ENCODE results near the gene ZNF280D.

ZNF280D gene

DNA sequence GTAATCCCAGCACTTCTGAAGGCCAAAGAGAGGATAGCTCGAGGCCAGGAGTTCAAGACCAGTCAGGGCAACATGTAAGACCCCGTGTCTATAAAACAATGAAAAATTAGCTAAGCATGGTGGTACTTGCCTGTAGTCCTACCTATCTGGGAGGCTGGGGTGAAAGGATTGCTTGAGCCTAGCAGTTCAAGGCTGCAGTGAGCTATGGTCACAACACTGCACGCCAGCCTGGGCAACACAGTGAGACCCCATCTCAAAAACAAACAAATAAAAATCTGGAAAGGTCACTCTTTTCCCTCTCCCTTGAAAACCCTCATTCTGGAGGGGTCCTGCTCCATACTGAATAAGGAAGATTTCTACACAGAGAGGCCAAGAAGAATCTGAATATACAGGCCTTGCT lies 43.5 kb upstream of the ZNF280D start:
- POLR2A ChIA-PET = no interaction called here
- CTCF ChIA-PET = no interaction called here
- TF ChIP-seq, protein P1, sequence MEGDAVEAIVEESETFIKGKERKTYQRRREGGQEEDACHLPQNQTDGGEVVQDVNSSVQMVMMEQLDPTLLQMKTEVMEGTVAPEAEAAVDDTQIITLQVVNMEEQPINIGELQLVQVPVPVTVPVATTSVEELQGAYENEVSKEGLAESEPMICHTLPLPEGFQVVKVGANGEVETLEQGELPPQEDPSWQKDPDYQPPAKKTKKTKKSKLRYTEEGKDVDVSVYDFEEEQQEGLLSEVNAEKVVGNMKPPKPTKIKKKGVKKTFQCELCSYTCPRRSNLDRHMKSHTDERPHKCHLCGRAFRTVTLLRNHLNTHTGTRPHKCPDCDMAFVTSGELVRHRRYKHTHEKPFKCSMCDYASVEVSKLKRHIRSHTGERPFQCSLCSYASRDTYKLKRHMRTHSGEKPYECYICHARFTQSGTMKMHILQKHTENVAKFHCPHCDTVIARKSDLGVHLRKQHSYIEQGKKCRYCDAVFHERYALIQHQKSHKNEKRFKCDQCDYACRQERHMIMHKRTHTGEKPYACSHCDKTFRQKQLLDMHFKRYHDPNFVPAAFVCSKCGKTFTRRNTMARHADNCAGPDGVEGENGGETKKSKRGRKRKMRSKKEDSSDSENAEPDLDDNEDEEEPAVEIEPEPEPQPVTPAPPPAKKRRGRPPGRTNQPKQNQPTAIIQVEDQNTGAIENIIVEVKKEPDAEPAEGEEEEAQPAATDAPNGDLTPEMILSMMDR (IDR thresholded peaks at IDR 0.05; ENCODE audit: control extremely low read depth, extremely low read depth, low read depth, missing control alignments) = no peak
- DNase-seq (ENCODE audit: extremely low spot score) = no peak

DNA sequence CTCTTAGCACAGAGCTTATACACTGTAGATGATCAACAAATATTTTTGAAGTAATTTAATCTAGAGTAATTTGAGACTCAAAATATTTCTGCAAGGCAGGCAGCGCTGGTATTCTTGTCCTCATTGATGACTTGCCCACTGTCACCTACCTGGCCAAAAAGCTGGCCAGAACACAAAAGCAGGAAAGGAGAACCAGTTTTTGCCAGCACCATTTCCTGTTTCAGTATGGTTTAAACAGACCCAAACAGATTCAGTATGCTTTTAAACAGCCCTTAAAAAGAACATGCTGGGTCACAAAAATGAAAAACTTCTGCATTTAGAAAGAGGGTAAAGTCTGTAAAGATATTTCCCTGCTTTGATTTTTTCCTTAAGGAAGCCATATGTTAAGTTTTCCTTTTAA lies 42.3 kb upstream of the ZNF280D start:
- POLR2A ChIA-PET = no interaction called here
- no peak for DNase-seq (ENCODE audit: extremely low spot score)
- CTCF ChIA-PET = no interaction called here
- TF ChIP-seq, protein P1 (IDR thresholded peaks at IDR 0.05; ENCODE audit: control extremely low read depth, extremely low read depth, low read depth, missing control alignments) = no peak

DNA sequence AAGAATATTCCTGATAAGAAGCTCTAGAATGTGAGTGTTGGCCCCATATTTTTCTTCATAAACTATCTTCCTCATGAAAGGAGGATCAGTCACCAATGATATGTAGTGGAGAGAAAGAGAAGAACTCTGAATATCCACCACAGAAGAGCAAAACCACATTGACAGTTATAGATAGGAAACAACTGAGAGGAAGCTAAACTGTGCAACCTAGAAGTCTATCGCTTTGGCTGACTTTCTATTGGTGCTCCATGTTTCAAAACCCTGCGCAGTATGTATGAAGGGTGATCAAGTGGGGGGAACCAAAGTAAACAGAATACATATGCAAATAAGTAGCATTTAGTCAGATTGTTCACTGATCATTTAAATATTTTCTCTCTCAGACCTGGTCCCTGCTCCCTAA lies 41.0 kb upstream of the ZNF280D start:
- no peak for DNase-seq (ENCODE audit: extremely low spot score)
- TF ChIP-seq, protein P1 (IDR thresholded peaks at IDR 0.05; ENCODE audit: control extremely low read depth, extremely low read depth, low read depth, missing control alignments) = no peak
- POLR2A ChIA-PET = no interaction called here
- CTCF ChIA-PET = interaction anchor here (1.3 to 1.8 kb wide), 2 partner anchors 49 to 439 kb away, joined by 3 read pairs; no protein-coding TSS in a partner anchor

DNA sequence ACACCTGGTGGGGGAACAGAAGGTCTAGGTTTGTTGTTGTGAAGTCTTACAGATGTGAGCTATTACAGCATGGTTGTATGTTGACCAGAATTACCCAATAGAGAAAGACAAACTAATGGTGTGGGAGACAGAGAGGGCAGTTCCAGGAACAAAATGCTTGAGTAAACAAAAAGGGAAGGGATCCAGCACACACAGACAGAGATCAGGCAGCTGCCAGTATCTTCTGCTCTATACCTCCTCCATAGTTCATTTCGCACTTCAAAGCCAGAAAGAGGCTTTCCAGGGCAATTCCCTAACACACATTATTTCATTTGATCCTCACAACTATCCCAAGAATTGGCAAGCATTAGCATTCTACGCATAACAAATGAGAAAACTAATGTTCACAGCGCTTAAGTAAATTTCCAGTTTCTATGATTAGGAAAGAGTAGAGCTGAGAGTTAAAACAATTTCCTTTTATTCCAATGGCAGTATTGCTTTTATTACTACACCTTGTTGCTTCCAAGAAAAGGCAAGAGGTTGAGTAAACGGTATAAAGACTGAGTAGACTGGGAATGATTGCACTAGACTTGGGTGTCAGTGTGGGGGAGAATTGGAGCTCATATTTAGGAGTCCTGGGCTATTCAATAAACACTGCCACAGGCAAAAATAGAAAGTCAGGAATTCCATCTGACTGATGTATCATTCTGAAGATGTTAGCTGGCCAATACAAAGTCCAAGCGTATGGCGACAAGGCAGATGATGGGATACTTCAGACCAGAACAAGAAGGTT lies 39.7 kb upstream of the ZNF280D start:
- TF ChIP-seq, protein P1 (IDR thresholded peaks at IDR 0.05; ENCODE audit: control extremely low read depth, extremely low read depth, low read depth, missing control alignments) = no peak
- ChIA-PET CTCF (interaction anchor here (1.2 to 1.4 kb wide), 3 partner anchors 11 to 441 kb away, joined by 3 to 4 read pairs (median 3); no protein-coding TSS in a partner anchor), POLR2A (no interaction called here)
- no peak for DNase-seq (ENCODE audit: extremely low spot score)

DNA sequence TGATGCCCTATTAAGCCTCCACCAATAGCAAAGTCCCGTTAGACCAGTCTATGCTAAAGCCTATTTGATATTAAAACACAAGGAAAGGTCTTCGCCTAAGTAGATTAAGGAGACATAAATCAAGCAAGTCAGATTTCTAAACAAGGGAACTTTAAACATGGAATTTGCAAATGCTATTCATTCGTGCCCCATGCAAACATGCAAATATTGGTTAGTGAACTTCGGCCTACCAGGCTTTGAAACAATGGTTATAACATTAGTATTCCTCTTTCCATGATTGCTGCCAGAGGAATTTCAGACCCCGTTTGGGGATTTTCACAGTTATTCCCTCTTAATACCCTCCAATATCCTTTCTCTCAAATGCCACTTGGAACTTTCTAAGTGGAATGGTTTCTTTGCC lies 36.9 kb upstream of the ZNF280D start:
- CTCF ChIA-PET = interaction anchor here (3.1 kb wide), 1 partner anchor 10 kb away, joined by 9 read pairs; no protein-coding TSS in a partner anchor
- POLR2A ChIA-PET = no interaction called here
- TF ChIP-seq, protein P1 (IDR thresholded peaks at IDR 0.05; ENCODE audit: control extremely low read depth, extremely low read depth, low read depth, missing control alignments) = no peak
- no peak for DNase-seq (ENCODE audit: extremely low spot score)

DNA sequence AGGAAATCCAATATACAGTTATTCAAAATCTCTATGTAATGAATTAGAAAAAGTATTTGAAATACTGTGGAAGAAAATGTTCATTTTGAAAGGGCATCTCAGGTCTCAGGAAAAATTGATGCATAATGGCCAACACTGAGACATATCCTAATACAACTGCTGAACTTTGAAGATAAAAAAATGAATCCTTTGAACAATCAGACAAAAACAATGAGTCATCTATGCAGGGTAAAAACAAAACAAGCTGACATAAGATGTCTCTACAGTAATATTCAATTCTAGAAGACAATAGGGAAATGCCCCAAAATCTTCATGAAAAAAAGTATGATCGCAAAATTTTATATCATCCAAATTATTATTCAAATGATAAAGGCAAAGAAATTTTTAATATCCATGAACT lies 34.0 kb upstream of the ZNF280D start:
- CTCF ChIA-PET = no interaction called here
- TF ChIP-seq, protein P1 (IDR thresholded peaks at IDR 0.05; ENCODE audit: control extremely low read depth, extremely low read depth, low read depth, missing control alignments) = no peak
- peak; percentile 13 for DNase-seq (ENCODE audit: extremely low spot score)
- POLR2A ChIA-PET = no interaction called here

Measured in GM10248 (cell line).